ENCODE measurements around the gene DLL3.

The DLL3 gene

DNA sequence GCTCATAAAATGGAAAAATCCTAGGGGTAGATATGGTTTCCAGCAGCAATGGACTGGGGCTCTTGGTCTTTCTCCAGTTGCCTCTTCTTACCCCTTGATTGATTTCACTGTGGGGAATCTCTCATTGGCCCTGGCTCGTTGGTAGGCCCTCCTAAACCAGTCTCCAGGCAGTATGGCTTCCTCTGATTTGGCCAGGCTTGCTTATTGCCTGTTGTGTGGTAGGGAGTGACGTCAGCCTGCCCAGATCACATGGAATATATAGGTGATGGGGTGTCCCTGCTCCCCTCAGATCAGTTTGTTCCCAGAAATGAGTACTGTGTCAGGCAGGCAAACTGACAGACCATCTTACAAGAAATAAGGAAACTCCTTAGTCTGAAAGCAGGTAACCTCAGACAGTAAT lies 10.5 kb downstream of the DLL3 start:
- no peak for DNase-seq (ENCODE audit: extremely low read depth, low read depth)
- TF ChIP-seq, protein P1, sequence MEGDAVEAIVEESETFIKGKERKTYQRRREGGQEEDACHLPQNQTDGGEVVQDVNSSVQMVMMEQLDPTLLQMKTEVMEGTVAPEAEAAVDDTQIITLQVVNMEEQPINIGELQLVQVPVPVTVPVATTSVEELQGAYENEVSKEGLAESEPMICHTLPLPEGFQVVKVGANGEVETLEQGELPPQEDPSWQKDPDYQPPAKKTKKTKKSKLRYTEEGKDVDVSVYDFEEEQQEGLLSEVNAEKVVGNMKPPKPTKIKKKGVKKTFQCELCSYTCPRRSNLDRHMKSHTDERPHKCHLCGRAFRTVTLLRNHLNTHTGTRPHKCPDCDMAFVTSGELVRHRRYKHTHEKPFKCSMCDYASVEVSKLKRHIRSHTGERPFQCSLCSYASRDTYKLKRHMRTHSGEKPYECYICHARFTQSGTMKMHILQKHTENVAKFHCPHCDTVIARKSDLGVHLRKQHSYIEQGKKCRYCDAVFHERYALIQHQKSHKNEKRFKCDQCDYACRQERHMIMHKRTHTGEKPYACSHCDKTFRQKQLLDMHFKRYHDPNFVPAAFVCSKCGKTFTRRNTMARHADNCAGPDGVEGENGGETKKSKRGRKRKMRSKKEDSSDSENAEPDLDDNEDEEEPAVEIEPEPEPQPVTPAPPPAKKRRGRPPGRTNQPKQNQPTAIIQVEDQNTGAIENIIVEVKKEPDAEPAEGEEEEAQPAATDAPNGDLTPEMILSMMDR (IDR thresholded peaks at IDR 0.05; ENCODE audit: low read depth, low read length): no peak

DNA sequence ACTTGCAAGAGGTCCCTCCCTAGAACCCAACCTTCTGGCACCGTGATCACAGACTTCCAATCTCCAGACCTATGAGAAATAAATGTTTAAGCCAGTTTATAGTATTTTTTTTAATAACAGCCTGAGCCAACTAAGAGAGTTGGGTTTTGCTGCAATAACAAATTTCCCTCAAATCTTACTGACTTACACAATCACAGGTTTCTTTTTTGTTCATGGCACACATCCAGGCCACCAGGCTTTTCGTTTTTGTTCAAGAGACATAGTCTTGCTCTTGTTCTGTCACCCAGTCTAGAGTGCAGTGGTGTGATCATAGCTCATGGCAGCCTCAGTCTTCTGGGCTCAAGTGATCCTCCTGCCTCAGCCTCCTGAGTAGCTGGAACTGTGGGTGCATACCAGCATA lies 14.2 kb downstream of the DLL3 start:
- TF ChIP-seq, protein P1 (IDR thresholded peaks at IDR 0.05; ENCODE audit: low read depth, low read length): no peak
- no peak for DNase-seq (ENCODE audit: extremely low read depth, low read depth)

DNA sequence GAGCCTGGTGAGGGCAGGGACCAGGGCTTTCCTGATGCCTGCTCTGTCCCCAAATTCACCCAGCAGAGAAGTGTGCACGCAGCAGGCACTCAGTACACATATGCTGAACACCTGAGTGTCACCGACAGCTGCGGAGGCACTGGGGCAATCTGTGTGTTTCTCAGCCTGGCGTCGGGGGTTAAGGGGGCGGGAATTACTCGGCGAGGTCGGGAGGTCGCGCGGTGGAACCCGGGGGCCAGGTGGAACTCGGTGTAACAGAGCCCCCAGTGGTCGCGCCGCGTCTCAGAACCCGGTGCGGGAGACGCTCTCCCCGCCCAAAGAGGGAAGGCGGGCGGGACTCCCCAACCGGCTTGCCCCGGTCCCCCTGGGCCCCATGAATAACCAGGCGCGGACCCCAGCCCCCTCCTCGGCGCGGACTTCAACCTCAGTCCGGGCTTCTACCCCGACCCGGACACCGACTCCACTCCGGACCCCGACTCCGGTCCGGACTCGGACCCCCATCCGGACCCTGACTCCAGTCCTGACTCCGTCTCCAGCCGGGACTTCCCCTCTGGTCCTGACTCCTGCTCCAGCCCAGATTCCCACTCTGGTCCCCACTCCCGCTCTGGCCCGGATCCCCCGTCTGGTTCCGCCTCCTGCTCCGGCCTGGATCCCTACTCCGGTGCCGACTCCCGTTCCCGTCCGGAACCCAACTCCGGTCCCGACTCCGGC lies 16.2 kb downstream of the DLL3 start, which contains the start of gene SELENOV:
SELENOV (plus strand) TSS at position 300 of the 711 bp plus-strand sequence; CDS start at position 374, 74 bp downstream.
- TF ChIP-seq, protein P1 (IDR thresholded peaks at IDR 0.05; ENCODE audit: low read depth, low read length): no peak; the same call in 1 of the 2 replicates
- DNase-seq (ENCODE audit: extremely low read depth, low read depth): no peak

DNA sequence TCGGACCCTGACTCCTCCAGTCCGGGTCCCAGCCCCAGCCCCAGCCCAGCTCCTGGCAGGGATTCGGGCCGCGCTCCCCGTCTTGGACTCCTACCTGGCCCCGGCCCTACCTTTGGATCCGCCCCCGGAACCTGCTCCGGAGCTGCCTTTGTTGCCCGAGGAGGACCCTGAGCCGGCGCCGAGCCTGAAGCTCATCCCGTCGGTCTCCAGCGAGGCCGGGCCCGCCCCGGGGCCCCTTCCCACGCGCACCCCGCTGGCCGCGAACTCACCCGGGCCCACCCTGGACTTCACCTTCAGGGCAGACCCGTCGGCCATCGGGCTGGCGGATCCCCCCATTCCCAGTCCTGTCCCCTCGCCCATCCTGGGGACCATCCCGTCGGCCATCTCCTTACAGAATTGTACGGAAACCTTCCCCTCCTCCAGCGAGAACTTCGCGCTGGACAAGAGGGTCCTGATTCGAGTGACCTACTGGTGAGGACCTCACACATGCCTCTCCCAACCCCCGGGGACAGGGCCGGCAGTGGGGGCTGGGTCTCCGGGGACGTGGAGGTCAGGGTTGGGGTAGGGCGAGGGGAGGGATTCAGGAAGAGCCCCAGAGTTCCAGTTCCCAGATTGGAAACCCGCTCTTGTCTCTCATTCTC lies 16.9 kb downstream of the DLL3 start:
- TF ChIP-seq, protein P1 (IDR thresholded peaks at IDR 0.05; ENCODE audit: low read depth, low read length): no peak
- no peak for DNase-seq (ENCODE audit: extremely low read depth, low read depth)

DNA sequence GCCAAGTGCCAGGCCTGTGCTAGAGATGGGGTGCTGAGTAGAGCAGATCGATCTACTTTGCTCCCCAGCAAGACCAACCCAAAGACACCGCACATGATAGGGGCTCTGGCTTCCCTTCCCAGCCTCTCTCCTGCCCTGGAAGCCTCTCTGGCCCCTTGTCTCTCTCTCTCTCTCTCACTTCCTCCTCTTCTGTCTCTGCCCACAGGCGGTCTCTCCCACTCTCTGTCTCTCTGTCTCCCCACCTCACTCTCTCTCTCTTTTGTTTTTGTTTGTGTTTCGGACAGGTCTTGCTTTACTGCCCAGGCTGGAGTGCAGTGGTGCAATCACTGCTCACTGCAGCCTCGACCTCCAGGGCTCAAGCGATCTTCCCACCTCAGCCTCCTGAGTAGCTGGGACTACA lies 17.5 kb downstream of the DLL3 start:
- no peak for DNase-seq (ENCODE audit: extremely low read depth, low read depth)
- TF ChIP-seq, protein P1 (IDR thresholded peaks at IDR 0.05; ENCODE audit: low read depth, low read length): no peak

DNA sequence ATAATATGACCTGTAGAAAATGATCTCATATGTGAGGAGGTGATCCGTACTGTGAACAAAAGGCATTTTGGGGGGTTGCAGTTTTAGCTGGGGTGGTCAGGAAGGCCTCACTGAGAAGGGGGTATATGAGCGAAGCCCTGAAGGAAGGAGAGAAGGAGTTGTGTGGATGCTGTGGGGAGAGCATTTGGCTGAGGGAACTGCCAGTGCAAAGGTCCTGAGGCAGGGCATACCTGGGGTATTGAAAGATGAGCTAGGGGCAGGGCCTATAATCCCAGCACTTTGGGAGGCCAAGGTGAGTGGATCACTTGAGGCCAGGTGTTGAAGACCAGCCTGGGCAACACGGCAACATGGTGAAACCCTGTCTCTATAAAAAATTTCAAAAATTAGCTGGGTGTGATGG lies 18.7 kb downstream of the DLL3 start:
- no peak for DNase-seq (ENCODE audit: extremely low read depth, low read depth)

DNA sequence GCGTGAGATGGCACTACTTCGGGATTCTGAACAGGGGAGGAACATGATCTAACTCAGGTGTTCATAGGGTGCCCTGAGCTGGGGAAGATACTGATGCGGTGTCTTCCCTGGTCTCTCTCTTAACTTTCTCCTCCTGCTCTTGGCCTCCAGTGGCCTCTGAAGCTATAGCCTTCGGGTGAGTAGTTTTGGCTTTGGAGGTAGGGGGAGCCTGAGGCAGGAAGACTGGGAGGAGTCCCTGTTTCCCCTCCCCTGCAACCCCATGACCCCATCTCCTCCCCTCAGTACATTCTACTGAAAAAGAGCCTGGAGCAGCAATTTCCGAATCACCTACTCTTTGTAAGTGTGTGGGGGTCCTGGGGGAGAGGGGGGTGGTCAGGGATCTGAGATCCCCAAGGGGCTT lies 19.7 kb downstream of the DLL3 start:
- no peak for DNase-seq (ENCODE audit: extremely low read depth, low read depth)
- TF ChIP-seq, protein P1 (IDR thresholded peaks at IDR 0.05; ENCODE audit: low read depth, low read length): no peak

More for the DNA sequence above, 18.7 kb downstream of the DLL3 start:
- TF ChIP-seq, protein P1 (IDR thresholded peaks at IDR 0.05; ENCODE audit: low read depth, low read length): no peak

Data from AG09319 (cell line).